HepG2 (cell line): Measurements from ENCODE around the gene DLST. TPM values are rescaled to one million over a fixed set of nuclear protein-coding genes. Genes with fewer than 3 reads are reported as not detected.

ENCODE experiments used
- ATAC-seq: fragments of 200-7000 bp; cut with Tn5 transposase; 3 replicates; pipeline ENCODE4 v1.9.1; 2020; ENCODE audit warnings: mild to moderate bottlenecking, moderate library complexity
- BruUV-seq: library from RNA; stranded (reverse); fragments of 400-500 nt; replicated peaks from 2 replicates; lab custom pipeline; 2021; lab: Mats Ljungman, UMichigan
- CTCF ChIA-PET: fragments of 300-600 bp; formaldehyde crosslinking; extraction: SDS; loops from one replicate; lab custom pipeline; 2021; ENCODE audit warnings: low total read pairs, inconsistent platforms, low intra/inter-chr PET ratio; lab: Yijun Ruan, JAX
- POLR2A ChIA-PET: fragments of 350-600 bp; sonication (Branson Sonifier 250); formaldehyde crosslinking; loops from one replicate; lab custom pipeline; 2020; ENCODE audit warnings: antibody characterized with exemption, inconsistent platforms; lab: Yijun Ruan, JAX
- DNase-seq: peaks from one replicate; pipeline ENCODE4 v3.0.0-alpha.2; 2015; ENCODE audit warnings: low spot score
- FAIRE-seq: peaks from 3 replicates; lab custom pipeline; 2011; peaks lifted over from hg19 to GRCh38; lab: Jason Lieb, UNC
- H2AFZ ChIP-seq: one replicate; pipeline ENCODE4 v1.6.1; 2011; ENCODE audit warnings: low read length, inconsistent platforms
- H3K27ac ChIP-seq: fragments of 300-600 bp; 3 replicates; pipeline ENCODE4 v1.8.0; 2011; ENCODE audit warnings: mixed run types, mild to moderate bottlenecking, mixed read lengths, low read length, inconsistent platforms; ENCODE audit not compliant: insufficient read depth; ENCODE audit errors: extremely low read length
- H3K27me3 ChIP-seq, 2 experiments: fragments of 200-600 bp in 1 of 2; 2 replicates in 1 of 2; 3 replicates in 1 of 2; pipeline versions ENCODE4 v1.6.0 to v1.8.0; 2011; ENCODE audit warnings: low read length in 2 of 2, mild to moderate bottlenecking in 2 of 2, moderate library complexity in 2 of 2, inconsistent platforms in 1 of 2; ENCODE audit not compliant: insufficient read depth in 2 of 2, control insufficient read depth in 1 of 2
- H3K36me3 ChIP-seq, 2 experiments: fragments of 200-600 bp in 1 of 2; replicated peaks in 1 of 2; 2 replicates in 1 of 2; 3 replicates in 1 of 2; pipeline versions ENCODE4 v1.5.1 to v1.8.0; 2011; ENCODE audit warnings: low read length in 2 of 2, inconsistent platforms in 1 of 2; ENCODE audit not compliant: insufficient read depth in 2 of 2, control insufficient read depth in 1 of 2
- H3K4me1 ChIP-seq: 2 replicates; pipeline ENCODE4 v1.5.1; 2012; ENCODE audit warnings: low read length, inconsistent platforms; ENCODE audit not compliant: insufficient read depth
- H3K4me2 ChIP-seq: 2 replicates; pipeline ENCODE4 v1.6.0; 2011; ENCODE audit warnings: low read depth, low read length, inconsistent platforms
- H3K4me3 ChIP-seq, 3 experiments: fragments of 200-600 bp in 1 of 3; sonication (generic), shearing (Covaris generic) in 1 of 3; replicated peaks in 1 of 3; 2 replicates each; pipeline ENCODE4 v1.5.1; 2011 to 2016; ENCODE audit warnings: low read length in 3 of 3, inconsistent platforms in 2 of 3, low read depth in 2 of 3, mild to moderate bottlenecking in 2 of 3, control low read depth in 1 of 3, mixed read lengths in 1 of 3; ENCODE audit not compliant: insufficient read depth in 1 of 3
- H3K79me2 ChIP-seq: one replicate; pipeline ENCODE4 v1.6.1; 2011; ENCODE audit warnings: low read length, inconsistent platforms; ENCODE audit not compliant: insufficient read depth
- H3K9ac ChIP-seq: 2 replicates; pipeline ENCODE4 v1.6.0; 2011; ENCODE audit warnings: mild to moderate bottlenecking, low read depth, low read length, inconsistent platforms; ENCODE audit not compliant: insufficient read depth
- H3K9me3 ChIP-seq: 2 replicates; pipeline ENCODE4 v1.5.1; 2012; ENCODE audit warnings: mild to moderate bottlenecking, low read length
- H4K20me1 ChIP-seq: 2 replicates; pipeline ENCODE4 v1.6.0; 2011; ENCODE audit warnings: inconsistent platforms, mild to moderate bottlenecking, low read length, moderate library complexity; ENCODE audit not compliant: insufficient read depth
- AFF4 ChIP-seq: sonication (generic); formaldehyde crosslinking; IDR thresholded peaks from 2 replicates; pipeline ENCODE4 v1.4.0; 2020; ENCODE audit warnings: missing genetic modification reagents
- CENPBD1 ChIP-seq: sonication (generic); formaldehyde crosslinking; IDR thresholded peaks from 2 replicates; pipeline ENCODE4 v1.8.0; 2022; ENCODE audit warnings: missing genetic modification reagents, low read depth, mild to moderate bottlenecking, borderline replicate concordance
- CREBL2 ChIP-seq: sonication (generic); formaldehyde crosslinking; IDR thresholded peaks from 2 replicates; pipeline ENCODE4 v1.8.1; 2023; ENCODE audit warnings: missing genetic modification reagents, mild to moderate bottlenecking, borderline replicate concordance
- DZIP1 ChIP-seq: sonication (generic); formaldehyde crosslinking; IDR thresholded peaks from 2 replicates; pipeline ENCODE4 v1.5.0; 2020; ENCODE audit warnings: mild to moderate bottlenecking, missing genetic modification reagents
- KDM5A ChIP-seq: fragments of 200-600 bp; sonication (generic); IDR thresholded peaks from 2 replicates; pipeline ENCODE4 v1.7.0; 2018; ENCODE audit warnings: antibody characterized with exemption, mild to moderate bottlenecking, low read length, borderline replicate concordance
- RNF219 ChIP-seq: sonication (generic); formaldehyde crosslinking; IDR thresholded peaks from 2 replicates; pipeline ENCODE4 v1.5.0; 2020; ENCODE audit warnings: mild to moderate bottlenecking, missing genetic modification reagents
- ZNF513 ChIP-seq: sonication (generic); formaldehyde crosslinking; conservative IDR thresholded peaks from 2 replicates; pipeline ENCODE4 v1.5.0; 2020; ENCODE audit warnings: missing genetic modification reagents
- WGBS: methylation state at CpG from one replicate; pipeline ENCODE4 v1.1.6; 2017; ENCODE audit warnings: low lambda C conversion rate; 5-methylcytosine and 5-hydroxymethylcytosine counted together
- in situ Hi-C: cut with HindIII; loops from 2 replicates; pipeline ENCODE4 v1.10.0; 2017; ENCODE audit warnings: low pct_unique_long_range_greater_than_20kb; ENCODE audit not compliant: extremely low pct_ligation_motif_present
- intact Hi-C: fragments of 100-400 bp; cut with micrococcal nuclease; formaldehyde crosslinking; loops from one replicate; pipeline ENCODE4 v1.10.0; 2022; ENCODE audit not compliant: unreplicated experiment
- polyA plus RNA-seq, 8 experiments: library from polyadenylated mRNA; depleted of rRNA in 3 of 8; stranded (reverse) in 7 of 8; unstranded in 1 of 8; fragments of >200 nt; fragmentation: Illumina TruSeq in 4 of 8; extraction: Trizol in 4 of 8; gene quantifications; 2 replicates each; pipeline versions ENCODE4 v1.2.1 to v1.2.3, GENCODE V29; 2011 to 2016; ENCODE audit warnings: low read depth in 4 of 8, missing spikeins in 1 of 8, mixed read lengths in 1 of 8; ENCODE audit not compliant: insufficient read depth in 1 of 8
- total RNA-seq, 5 experiments: library from RNA; depleted of rRNA; stranded (reverse); fragments of >200 nt; fragmentation: Illumina TruSeq; extraction: Trizol; gene quantifications; 2 replicates each; pipeline ENCODE4 v1.2.3, GENCODE V29; 2016; ENCODE audit warnings: low read depth in 1 of 5

Gene DLST
- total and polyA plus RNA-seq, 2 of the 13 experiments (the other 11 are each of a cell fraction or from before 2014, with no cell fraction given), result 56.5 to 94.3 TPM

- no TSS peak for BruUV-seq
- intact Hi-C loops, result no loop called here
- Histone ChIP-seq H3K4me1 (peaks cover 11% of the 10 kb centered on the region; the same call in 1 of the 2 replicates), H3K36me3 (no peaks in the 10 kb centered on the region), H3K27ac (no peak overlapping the region), H2AFZ (no peak overlapping the region), H3K9ac (no peak overlapping the region), H3K4me3 (no peak overlapping the region), H3K27me3 (no peaks in the 10 kb centered on the region), H4K20me1 (no peaks in the 10 kb centered on the region), H3K79me2 (no peaks in the 10 kb centered on the region), H3K4me2 (no peak overlapping the region), H3K9me3 (no peaks in the 10 kb centered on the region)
- in situ Hi-C loops, result loop anchor here (5.0 kb wide), 1 partner anchor 181 kb away; no protein-coding TSS in a partner anchor
- ATAC-seq (no peak), DNase-seq (no peak), FAIRE-seq (no peak)
- ChIA-PET POLR2A (interaction anchor here (1.5 kb wide), 1 partner anchor 11 kb away, joined by 5 read pairs; the partner anchor contains the start of gene RPS6KL1), CTCF (no interaction called here)
- TF ChIP-seq CREBL2 (CRISPR knock-in tag), result no peak
- no peak for TF ChIP-seq KDM5A
- no peak for TF ChIP-seq CENPBD1 (CRISPR knock-in tag)
- no peak for TF ChIP-seq ZNF513 (CRISPR knock-in tag)
- TF ChIP-seq AFF4 (CRISPR knock-in tag), result no peak
- TF ChIP-seq DZIP1, result no peak
- no peak for TF ChIP-seq RNF219 (CRISPR knock-in tag)
- no CpG with 5 or more reads among the region's 6 CpGs for WGBS
Observed at GRCh38 chr14:74911221-74911620, 29.5 kb downstream of the DLST start.
